IPS-NIHi11 (cell line): ENCODE measurements around the gene NSD1.
A peak's percentile ranks its signal among the peaks of the same experiment; 100 is the strongest.
"Not testable (repeated sequence)": the region's sequence is repeated elsewhere in the genome, so short reads cannot be mapped to it uniquely, and the experiment has no call there.

Experiments
- DNase-seq: peaks from one replicate; pipeline ENCODE4 v3.0.0; 2012; ENCODE audit warnings: mixed read lengths, low spot score

The NSD1 gene

DNA sequence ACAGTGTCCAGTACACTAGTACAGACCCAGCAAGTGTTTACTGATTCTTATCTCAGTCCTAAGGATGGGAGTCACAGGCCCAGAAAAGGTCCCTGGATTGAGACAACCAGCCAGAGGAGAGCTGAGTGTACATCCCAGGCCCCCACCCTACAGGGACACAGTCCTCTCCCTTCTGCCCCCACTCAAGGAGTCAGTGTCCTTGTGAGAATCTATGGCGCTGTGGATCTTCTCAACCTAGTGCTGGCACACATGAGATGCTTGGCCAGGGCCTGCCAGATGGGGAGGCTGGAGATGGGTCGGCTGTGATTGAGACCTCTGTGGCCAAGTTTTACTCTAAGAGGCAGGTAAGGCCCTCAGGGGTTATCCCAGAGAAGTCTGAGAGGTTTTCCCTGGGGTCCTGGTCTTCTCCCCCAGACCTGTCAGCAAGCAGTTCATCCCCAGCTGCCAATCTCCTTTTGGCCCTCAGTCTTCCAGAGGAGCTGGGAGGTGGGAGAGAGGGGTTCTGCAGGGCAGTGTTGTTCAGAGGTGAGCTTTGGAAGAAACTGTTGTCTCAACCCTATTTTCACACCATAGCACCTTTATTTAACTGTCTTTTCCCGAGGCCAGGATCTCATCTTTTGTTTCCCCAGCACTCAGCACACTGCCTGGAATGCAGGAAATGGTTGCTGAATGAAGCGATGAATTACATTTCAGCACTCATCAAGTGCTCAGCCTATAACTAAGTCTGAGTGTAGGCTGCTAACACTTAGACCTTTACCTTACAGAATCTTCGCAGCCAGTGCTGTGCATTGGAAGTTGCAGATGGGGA is 3.2 kb upstream of the NSD1 start:
- no peak for DNase-seq

DNA sequence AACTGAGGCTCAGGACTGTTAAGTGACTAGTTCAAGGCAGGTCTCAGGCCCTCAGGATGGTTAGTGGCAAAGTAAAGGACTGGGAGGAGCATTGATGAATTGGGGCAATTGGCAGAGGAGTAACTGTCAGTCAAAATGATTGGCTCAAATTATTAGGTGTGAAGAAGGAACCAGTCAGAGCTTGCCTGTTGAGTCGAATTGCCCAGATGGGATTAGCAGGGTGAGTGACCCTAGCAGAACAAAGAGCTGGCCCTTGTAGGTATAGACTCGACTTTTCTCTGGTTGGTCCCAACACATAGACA is 2.6 kb upstream of the NSD1 start:
- no peak for DNase-seq

DNA sequence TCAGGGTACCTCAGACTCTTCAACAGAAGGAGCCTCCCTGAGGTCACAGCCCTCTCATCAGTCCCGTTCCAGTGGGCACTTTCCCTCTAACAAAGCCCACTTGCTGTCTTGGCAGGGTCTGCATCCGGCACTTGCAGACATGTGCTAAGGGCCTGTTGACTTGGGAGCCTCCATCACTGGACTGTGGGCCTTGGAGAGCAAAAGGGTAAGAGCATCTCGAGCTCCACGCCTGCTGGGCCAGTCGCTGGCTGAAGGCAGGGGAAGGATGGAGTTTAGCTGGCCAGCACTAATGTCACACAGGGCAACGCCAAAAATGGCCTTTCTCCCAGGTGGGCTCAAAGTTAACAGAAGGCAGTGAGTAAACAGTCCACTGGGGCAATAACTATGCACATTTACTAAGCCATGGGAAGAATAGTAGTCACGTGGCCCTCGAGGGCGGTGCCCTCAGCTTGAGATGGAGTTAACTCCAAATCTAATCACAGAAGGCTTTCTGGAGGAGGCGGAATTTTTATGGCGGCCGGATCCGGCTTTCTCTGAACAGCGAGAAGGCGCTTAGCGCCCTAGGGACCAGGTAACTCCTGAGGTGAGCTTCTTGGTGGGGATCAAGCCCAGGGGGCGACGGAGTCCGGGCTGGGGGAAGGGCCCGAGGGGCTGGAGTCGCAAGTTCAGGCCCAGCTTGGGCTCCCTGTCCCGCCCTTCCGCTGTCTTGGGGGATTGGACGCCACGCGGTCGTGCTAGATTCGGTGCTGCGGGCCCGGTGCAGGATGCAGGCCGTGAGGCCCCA is 2.0 kb upstream of the NSD1 start:
- no peak for DNase-seq

DNA sequence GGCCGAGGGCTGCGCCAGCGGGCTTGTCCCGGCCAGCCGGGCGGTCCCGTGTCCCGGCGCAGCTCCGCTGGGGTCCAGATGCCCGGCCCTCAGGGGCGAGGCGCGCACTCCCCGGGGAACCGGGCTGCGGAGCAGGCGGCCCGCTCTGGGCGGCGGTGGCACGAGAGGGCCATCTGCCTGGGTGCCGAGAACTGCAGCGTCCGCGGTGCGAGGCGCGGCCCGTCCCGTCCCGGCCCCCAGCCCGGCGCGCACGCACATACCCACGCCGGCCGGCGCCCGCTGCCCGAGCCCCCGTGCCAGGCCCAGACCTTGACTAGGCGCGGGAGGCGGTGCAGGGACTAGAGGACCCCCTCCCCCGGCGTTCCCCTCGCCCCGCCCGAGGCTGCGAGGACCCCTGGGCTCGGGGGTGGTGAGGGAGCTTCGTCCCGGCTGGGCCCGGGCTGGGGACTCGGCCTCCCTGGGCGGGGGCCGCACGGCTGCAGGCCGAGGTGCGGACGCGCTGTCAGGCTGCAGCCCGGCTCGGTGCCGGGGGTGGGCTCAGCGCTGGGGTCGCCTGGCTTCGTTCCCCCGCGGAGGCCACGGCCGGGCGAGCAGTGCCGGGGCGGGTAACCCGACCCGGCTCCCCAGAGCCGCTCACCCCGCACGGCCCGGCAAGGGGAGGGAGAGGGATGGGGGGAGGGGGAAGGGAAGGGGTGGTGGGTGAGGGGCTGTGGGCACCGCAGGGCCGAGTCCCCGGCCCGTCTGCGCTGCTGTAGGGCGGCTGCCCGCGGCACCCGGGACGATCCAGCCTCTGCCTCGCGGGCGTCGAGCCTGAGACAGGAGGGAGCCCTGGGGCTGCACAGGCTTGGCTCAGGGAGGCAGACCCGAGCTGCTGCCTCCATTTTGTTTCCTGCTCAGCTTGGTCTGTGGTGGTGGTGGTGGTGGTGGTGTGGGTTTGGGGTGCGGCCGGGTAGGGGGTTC is 1.2 kb upstream of the NSD1 start:
- DNase-seq, result peak; percentile 77

DNA sequence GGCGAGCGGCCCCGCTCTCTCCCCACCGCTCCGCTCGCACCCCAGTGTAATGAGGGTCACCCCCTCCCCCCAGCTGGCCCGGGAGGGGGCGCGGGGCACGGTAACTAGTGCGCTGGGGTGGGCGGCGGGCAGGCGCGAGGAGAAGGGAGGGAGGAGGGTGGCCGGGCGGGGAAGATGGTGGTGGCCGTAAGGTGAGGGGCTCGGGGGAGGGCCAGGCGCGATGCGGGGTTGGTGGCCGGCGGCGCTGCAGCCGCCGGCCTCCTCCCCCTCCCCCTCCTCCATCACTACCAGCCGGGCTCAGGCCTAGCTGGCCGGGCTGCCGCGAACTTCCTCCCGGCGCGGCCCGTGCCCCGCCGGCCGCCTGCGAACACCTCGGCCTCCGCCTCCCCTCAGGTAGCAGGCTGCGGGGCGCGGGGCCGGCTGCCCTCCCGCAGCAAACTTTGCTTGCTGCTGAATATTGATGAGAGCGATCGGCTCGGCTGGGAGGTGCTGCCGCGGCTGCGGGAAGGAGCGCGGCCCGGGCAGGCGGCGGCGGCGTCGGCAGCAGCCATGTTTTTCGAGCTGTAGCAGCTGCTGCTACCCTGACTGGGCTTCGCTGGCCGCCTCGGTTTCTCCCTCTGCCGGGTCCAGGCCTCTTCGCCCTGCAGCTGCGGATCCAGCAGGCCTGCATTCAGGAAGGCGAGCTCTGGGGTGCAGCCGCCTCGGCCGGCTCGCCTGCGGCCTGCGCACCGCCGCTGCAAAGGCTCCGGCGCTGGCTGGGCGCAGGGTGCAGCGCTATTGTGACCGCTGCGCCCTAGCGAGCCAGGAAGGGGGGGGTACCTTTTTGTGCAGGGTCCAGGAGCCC is 502 bp downstream of the NSD1 start:
- peak; percentile 81 for DNase-seq

DNA sequence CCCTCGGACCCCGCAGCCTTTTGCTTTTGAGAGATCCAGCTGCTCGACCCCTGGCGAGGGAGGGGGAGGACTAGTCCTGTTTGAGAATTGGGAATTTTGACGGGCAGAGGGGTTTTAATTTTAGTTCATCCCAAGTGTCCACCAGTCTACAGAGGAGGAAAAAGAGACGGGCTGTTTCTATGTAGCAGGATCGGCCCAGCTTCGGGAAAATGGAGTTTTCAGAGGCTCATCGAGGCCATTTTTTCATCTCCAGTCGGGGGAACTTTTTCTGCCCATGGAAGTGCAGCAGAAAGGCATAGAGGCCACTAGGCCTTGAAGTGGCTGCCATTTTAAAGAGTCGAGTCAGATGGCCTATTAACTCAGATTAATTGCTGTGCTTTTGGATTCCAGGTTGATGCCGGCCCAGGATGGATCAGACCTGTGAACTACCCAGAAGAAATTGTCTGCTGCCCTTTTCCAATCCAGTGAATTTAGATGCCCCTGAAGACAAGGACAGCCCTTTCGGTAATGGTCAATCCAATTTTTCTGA is 1.2 kb downstream of the NSD1 start:
- DNase-seq, result no peak

DNA sequence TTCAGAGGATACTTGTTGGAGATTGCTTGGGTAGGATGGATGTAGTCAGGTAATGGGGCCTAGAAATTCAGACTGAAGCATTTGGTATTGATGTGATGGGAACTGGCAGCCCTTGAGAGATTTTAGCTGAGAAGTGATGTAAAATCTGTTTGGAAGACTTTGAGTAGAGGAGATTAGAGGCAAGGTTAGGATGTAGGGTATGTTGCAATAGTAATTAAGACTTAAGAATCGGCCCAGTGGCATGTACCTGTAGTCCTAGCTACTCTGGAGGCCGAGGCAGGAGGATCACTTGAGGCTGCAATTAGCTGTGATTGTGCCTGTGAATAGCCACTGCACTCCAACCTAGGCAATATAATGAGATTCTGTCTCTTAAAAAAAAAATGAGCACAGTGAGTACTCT is 6.7 kb downstream of the NSD1 start:
- DNase-seq, result no peak

DNA sequence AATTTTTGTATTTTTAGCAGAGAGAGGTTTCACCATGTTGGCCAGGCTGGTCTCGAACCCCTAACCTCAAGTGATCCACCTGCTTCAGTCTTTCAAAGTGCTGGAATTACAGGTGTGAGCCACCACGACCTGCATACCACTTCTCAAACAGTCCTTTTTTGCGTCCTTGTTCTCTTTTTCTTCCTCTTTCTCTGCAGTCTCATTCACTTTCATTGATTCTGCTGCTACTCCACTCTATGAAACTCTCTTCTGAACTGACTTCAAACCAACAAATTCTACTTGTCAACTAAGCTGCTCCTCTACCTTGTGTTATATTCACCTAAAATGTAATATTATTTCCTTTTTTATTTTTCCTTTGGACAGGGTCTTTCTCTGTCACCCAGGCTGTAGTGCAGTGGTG is 7.9 kb downstream of the NSD1 start:
- DNase-seq, result no peak

DNA sequence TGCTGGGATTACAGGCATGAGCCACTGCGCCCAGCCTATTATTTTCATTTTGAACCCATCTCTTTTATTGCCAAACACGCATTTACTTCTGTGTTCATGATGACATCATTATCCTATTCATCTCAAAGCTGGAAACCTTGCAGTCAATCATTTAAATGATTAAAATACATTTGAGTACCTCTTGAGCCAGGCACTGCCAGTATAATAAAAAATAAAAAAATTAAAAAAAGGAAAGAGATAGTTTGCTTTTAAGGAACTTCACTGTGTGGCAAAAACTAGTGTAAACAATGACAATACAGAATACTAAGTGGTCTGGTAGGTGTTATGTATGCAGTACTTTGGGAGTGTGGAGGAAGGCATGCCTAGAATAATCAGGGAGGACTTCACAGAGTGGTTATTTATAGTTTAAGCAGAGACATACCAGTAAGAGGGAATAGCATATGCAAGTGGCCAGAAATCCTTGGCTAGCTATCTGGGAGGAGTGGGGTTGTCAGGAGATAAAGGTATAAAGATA is 8.6 kb downstream of the NSD1 start:
- DNase-seq, result no peak

DNA sequence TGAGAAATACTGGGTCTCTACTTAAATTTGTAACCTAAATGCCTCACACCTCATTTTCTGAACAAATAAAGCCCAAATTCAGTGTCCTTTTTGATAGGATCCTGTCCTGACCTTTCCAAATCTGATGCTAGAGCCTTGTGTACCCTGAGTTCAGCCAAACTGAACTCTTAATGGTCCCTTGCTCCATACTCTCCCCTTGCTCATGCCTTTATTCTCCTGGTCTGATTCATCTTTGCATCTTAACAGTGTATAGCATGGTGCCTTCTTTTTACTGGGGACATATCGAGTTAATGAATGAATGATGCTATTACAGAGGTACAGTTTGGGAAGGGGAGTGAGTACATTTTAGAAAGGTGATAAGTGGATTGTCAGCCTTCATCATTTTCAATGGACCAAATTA is 9.2 kb downstream of the NSD1 start:
- DNase-seq, result no peak

DNA sequence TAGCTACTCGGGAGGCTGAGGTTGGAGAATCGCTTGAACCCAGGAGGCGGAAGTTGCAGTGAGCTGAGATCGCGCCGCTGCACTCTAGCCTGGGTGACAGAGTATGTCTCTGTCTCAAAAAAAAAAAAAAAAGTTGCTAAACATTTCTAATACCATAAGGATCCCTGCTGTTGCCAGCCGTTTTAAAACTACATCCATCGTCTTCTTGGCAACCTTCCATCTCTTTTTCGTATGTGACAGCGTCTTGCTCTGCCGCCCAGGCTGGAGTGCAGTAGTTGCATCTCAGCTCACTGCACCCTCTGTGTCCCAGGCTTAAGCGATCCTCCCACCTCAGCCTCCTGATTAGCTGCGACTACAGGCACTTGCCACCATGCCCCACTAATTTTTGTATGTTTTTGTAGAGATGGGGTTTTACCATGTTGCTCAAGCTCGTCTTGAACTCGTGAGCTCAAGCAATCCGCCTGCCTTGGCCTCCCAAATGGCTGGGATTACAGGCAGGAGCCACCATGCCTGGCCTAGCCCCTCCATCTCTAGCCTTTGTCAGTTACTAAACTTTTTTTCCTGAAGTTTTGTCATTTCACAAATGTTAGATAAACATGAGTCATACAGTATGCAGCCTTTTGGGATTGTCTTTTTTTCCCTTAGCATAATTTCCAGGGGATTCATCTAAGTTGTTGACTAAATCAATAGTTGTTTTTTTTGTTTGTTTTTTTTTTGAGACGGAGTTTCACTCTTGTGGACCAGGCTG is 13.5 kb downstream of the NSD1 start:
- DNase-seq, result no peak

DNA sequence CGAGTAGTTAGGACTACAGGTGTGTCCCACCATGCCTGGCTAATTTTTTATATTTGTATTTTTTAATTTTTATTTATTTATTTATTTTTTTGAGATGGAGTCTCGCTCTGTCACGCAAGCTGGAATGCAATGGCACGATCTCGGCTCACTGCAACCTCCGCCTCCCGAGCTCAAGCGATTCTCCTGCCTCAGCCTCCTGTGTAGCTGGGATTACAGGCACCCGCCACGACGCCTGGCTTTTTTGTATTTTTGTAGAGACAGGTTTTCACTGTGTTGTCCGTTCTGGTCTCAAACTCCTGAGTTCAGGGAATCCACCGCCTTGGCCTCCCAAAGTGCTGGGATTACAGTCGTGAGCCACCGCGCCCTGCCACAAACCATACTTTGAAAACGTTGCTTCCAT is 16.5 kb downstream of the NSD1 start:
- DNase-seq, result not testable (repeated sequence)

DNA sequence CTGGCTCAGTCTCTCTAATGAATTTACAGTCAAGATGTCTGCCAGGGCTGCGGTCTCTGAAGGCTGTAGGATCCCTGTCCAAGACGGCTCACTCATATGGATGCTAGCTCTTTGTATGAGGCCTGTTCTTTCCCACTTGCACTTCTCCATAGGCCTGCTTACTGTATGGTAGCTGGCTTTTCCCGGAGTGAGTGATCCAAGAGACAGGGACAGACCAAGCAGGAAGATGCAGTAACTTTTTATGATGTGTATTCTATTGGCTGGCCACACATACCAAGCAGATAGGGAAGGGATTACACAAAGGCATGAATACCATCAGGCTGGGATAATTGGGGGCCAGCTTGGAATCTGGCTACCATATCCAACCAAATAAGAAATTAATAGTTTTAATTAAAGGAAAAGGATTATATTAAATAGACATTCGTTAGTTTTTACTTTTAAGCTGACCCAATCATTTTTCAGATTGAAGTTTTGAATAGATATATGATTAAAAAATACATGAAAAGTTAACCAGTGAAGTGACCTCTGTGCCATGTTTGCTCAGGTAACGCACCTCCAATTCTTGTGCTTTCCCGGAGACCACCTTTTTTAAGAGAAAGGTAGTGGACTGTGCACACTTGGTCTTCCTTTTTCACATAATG is 20.6 kb downstream of the NSD1 start:
- no peak for DNase-seq

DNA sequence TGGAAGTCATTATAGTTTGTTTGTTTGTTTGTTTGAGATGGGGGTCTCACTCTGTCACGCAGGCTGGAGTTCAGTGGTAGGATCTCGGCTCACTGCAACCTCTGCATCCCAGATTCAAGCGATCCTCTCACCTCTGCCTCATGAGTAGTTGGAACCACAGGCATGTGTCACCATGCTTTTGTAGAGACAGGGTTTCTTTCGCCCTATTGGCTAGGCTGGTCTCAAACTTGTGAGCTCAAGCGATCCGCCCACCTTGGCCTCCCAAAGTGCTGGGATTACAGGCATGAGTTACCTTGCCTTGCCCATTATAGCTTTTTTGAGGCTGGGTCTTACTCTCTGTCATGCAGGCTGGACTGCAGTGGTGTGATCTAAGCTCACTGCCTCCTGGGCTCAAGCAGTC is 28.8 kb downstream of the NSD1 start:
- no peak for DNase-seq

DNA sequence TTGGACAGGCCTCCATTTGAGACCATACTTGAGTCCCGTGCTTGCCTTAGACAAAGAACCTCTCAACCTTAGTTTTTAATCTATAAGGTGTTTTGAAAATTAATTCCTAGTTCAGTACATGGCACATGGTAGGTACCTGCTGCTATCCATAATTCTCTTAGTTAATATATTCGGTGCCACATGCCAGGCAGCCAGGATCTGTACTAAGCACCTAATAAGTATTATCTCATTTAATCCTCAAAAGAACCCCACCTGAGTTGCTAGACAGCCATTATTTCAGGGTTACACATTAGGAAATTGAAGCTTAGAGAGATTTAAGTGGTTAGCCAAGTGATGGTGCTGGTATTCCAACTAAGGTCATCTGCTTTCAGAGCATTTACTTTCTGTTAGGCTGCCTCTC is 29.9 kb downstream of the NSD1 start:
- no peak for DNase-seq

DNA sequence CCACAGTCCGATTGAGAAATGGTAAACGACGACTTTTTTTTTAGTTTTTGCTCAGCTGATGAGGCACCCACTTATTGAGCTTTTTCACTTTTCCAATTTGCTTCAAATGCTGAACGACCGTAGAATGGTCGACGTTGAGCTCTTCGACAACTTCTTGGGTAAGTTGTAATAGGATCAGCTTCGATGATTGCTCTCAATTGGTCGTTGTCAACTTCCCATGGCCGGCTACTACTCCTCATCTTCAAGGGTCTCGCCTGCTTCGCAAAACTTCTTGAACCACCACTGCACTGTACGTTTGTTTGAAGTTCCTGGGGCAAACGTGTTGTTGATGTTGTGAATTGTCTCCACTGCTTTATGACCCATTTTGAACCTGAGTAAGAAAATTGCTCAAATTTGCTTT is 35.7 kb downstream of the NSD1 start:
- no peak for DNase-seq

DNA sequence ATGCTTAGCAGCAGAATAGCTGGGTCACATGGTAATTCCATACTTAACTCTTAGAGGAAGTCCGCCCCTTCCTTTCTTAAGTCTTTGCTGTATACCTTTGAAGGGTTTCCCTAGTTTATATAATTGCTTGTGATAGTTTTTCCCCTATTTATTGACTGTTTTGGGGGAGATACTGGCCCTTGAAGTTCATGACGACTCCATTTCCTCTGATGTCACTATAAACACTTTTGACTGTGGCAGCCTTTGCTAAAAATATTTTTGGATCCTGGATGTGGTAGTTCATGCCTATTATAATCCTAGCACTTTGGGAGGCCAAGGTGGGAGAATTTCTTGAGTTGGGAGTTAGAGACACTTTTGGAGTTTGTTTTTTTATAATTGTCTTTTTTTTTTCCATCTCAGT is 38.4 kb downstream of the NSD1 start:
- DNase-seq, result no peak

DNA sequence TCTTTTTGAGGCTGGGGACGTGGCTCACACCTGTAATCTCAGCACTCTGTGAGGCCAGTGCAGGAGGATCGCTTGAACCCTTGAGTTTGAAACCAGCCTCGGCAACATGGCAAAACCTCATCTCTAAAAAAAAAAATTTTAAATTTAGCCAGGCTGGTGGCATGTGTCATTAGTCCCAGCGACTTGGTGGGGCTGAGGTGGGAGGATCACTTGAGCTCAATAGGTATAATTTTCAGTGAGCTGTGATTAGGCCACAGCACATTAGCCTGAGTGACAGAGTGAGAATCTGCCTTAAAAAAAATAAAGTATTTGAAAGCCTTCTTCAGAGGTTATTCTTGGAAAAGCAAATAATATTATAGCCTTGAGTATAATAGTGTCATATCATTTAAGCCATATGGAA is 41.8 kb downstream of the NSD1 start:
- DNase-seq, result no peak

DNA sequence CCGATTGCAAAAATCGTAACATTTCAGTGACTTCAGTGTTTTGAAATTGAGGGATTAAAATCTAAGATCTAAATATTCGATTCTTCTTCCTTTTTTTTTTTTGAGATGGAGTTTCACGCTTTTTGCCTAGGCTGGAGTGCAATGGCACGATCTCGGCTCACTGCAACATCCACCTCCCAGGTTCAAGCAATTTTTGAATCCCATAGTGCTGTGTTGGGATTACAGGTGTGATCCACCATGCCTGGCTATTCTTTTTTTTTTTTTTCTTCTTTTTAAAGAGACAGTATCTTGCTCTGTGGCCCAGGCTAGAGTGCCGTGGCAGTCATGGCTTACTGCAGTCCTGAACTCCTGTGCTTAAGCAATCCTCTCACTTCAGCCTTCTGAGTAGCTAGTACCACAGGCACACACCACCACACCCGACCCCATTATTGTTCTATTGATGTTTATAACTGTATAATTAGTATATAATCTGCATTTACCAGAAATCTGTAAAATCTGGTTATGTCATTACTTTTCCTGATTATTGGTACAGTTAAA is 42.7 kb downstream of the NSD1 start:
- DNase-seq, result no peak
